ENCODE results near the gene SLC22A16.
"Not testable (repeated sequence)": the region's sequence is repeated elsewhere in the genome, so short reads cannot be mapped to it uniquely, and the experiment has no call there.

The SLC22A16 gene

GRCh38 chr6:110476046-110476849, at the start of gene SLC22A16:
Gene SLC22A16 (minus strand): TSS chr6:110476613. CDS start chr6:110476574, 39 bp downstream.
- DNase-seq: no peak

- DNase-seq: no peak
Observed at GRCh38 chr6:110525001-110525400, 48.6 kb upstream of the SLC22A16 start.

- no peak for DNase-seq
Observed at GRCh38 chr6:110524305-110524704, 47.9 kb upstream of the SLC22A16 start.

- no peak for DNase-seq
Observed at GRCh38 chr6:110523451-110524021, 47.1 kb upstream of the SLC22A16 start.

- no peak for DNase-seq
Observed at GRCh38 chr6:110522427-110522826, 46.0 kb upstream of the SLC22A16 start.

GRCh38 chr6:110520992-110521543, 44.7 kb upstream of the SLC22A16 start:
- DNase-seq: no peak

GRCh38 chr6:110520209-110520965, 44.0 kb upstream of the SLC22A16 start:
- no peak for DNase-seq

GRCh38 chr6:110517601-110518281, 41.3 kb upstream of the SLC22A16 start:
- no peak for DNase-seq

- DNase-seq: no peak
Observed at GRCh38 chr6:110517034-110517433, 40.6 kb upstream of the SLC22A16 start.

- DNase-seq: no peak
Observed at GRCh38 chr6:110514818-110515217, 38.4 kb upstream of the SLC22A16 start.

GRCh38 chr6:110512991-110513390, 36.6 kb upstream of the SLC22A16 start:
- no peak for DNase-seq

- DNase-seq: not testable (repeated sequence)
Observed at GRCh38 chr6:110512549-110512948, 36.1 kb upstream of the SLC22A16 start.

GRCh38 chr6:110511401-110511800, 35.0 kb upstream of the SLC22A16 start:
- DNase-seq: no peak

GRCh38 chr6:110509617-110510241, 33.3 kb upstream of the SLC22A16 start:
- no peak for DNase-seq

GRCh38 chr6:110504891-110505290, 28.5 kb upstream of the SLC22A16 start:
- not testable (repeated sequence) for DNase-seq

GRCh38 chr6:110495949-110496348, 19.5 kb upstream of the SLC22A16 start:
- no peak for DNase-seq

- DNase-seq: no peak
Observed at GRCh38 chr6:110493253-110493800, 16.9 kb upstream of the SLC22A16 start.

GRCh38 chr6:110492584-110492983, 16.2 kb upstream of the SLC22A16 start:
- no peak for DNase-seq

- no peak for DNase-seq
Observed at GRCh38 chr6:110491644-110492317, 15.4 kb upstream of the SLC22A16 start.

GRCh38 chr6:110491299-110491643, 14.9 kb upstream of the SLC22A16 start:
- no peak for DNase-seq

- no peak for DNase-seq
Observed at GRCh38 chr6:110490110-110490509, 13.7 kb upstream of the SLC22A16 start.

Data from CD4-positive, alpha-beta T cell treated with Interleukin-10 for 1 hour (primary cell).